H1 (cell line): ENCODE measurements around the gene MEGF11. TPM values are rescaled to one million over a fixed set of nuclear protein-coding genes. Genes with fewer than 3 reads are reported as not detected.

ENCODE experiments used
- PHF8 ChIP-seq: fragments of 200-600 bp; sonication (generic); conservative IDR thresholded peaks from 2 replicates; pipeline ENCODE4 v1.7.1; 2012; ENCODE audit warnings: low read depth, mild to moderate bottlenecking, inconsistent platforms, low read length, moderate library complexity
- polyA plus RNA-seq, 7 experiments: library from polyadenylated mRNA; depleted of rRNA in 3 of 7; stranded (reverse) in 5 of 7; unstranded in 2 of 7; fragments of >200 nt in 5 of 7; fragments of 200-250 nt in 2 of 7; gene quantifications; 1 replicate in 5 of 7; 2 replicates in 1 of 7; 4 replicates in 1 of 7; pipeline versions ENCODE4 v1.2.1 to v1.2.3, GENCODE V29; 2011 to 2013; ENCODE audit warnings: missing spikeins in 2 of 7, mixed read lengths in 2 of 7
- total RNA-seq: library from RNA; stranded (reverse); fragmentation: NEBNext Ultra II Directional; extraction: Animal tissue kit (Norgen Biotek cat#: 25700); gene quantifications from 2 replicates; pipeline ENCODE4 v1.2.1, GENCODE V29; 2021

MEGF11 gene
- total and polyA plus RNA-seq, 2 of the 8 experiments (the other 6 are each of a cell fraction or from before 2014, with no cell fraction given): 4.4 to 4.8 TPM

DNA sequence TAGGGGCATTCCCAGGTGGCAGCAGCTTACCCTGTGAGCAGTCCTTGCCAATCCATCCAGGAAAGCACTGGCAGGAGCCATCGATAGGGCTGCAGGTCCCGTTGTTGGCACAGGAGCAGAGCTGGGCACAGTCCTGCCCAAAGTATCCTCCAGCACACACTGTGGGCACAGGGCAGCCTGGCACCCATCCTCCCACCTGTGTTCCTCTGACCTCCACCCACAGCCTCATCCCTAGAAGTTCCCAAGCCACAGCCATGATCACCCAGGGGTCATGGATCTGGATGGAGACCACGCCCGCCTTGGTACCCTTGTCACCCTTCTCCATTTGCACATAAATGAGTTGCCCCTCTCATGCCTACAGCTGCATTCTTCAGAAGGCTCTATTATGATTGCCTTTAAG lies 335.6 kb downstream of the MEGF11 start (continued):
- no peak for TF ChIP-seq PHF8
